HG03139 (cell line): ENCODE results near the gene PFKFB2.
A peak's percentile ranks its signal among the peaks of the same experiment; 100 is the strongest.
"Not testable (repeated sequence)": the region's sequence is repeated elsewhere in the genome, so short reads cannot be mapped to it uniquely, and the experiment has no call there.

Experiments
- ATAC-seq: cut with Tn5 transposase; IDR thresholded peaks from one replicate; pipeline ENCODE4 v1.9.1; 2021; ENCODE audit not compliant: unreplicated experiment

Gene PFKFB2

DNA sequence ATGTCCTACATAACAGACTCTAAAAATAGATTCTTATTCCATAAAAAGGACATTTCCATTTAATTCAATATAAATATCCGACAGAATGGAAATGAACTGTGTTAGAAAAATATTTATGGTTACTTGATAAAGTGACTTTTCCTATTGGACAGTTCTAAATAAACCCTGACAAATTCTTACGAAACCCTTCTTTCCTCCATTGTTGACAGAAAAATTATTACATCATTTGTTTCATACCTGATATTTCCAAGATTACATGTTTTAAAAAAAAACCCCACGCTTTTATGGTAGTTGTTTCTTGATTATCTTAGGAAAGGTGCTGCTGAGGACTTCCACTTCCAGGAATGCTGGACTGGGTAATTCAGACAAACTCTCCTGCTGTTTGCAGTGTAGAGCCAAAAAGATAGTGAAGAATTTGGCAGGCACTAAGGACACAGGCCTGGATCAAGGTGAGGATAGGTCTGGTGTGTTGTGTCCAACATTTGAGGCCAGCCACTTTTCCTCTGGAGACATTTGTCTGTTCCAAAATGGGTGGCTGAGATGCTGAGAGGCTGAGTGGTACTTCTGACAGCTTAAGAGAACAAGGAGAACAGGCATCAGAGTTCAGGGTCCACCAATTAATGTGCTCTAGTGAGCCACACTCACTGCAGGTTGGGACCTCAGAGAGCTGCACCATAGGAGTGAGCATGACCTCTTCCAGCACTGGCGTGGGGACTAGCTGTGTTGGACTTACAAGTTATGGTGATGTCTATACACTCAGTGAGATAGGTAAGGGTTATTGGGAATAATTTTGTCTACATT lies 13.5 kb upstream of the PFKFB2 start:
- no peak for ATAC-seq

- ATAC-seq, result no peak
Observed at GRCh38 chr1:207040181-207040533, 12.9 kb upstream of the PFKFB2 start.

- ATAC-seq, result not testable (repeated sequence)
Observed at GRCh38 chr1:207041397-207041796, 11.7 kb upstream of the PFKFB2 start.

- ATAC-seq, result no peak
Observed at GRCh38 chr1:207045453-207045852, 7.6 kb upstream of the PFKFB2 start.

DNA sequence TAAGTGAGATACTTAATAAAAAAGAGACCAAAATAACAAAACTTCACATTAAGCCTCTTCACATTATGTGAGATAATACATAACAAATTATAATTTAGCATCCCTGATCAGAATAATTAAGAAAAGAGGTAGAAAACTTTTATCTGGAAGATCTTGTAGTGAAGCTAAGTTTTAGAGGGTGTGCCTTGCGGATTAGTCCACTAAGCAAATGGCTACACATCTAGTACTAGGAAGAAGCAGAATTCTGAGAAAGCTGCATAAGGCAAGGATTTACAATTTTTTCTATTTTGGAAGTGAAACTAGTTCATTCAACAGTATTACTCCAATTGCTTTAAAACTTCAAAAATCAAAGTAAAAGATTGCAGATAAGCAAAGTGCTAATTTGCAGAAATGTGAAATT lies 5.6 kb upstream of the PFKFB2 start:
- ATAC-seq, result no peak

- no peak for ATAC-seq
Observed at GRCh38 chr1:207048041-207048440, 5.0 kb upstream of the PFKFB2 start.

- ATAC-seq, result no peak
Observed at GRCh38 chr1:207049054-207049453, 4.0 kb upstream of the PFKFB2 start.

DNA sequence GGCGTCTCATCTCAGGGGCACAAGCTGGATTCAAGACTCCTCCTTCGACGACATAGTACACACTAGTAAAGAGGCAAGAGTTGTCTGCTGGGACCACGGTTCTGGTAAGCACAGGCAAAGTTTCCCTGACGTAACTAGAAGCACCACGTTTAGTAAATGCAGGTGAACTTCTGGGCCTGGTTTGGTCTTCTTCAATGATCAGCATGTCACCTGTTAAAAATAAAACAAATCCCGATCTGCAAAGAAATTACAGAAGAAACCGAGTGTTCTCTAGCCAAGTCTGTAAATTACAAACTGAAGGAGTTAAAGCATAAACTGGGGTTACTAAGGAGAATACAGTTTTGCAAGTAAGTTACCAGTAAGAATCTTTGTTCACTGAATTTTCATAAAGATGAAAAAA lies 3.6 kb upstream of the PFKFB2 start:
- ATAC-seq, result no peak

- no peak for ATAC-seq
Observed at GRCh38 chr1:207049974-207050391, 3.1 kb upstream of the PFKFB2 start.

DNA sequence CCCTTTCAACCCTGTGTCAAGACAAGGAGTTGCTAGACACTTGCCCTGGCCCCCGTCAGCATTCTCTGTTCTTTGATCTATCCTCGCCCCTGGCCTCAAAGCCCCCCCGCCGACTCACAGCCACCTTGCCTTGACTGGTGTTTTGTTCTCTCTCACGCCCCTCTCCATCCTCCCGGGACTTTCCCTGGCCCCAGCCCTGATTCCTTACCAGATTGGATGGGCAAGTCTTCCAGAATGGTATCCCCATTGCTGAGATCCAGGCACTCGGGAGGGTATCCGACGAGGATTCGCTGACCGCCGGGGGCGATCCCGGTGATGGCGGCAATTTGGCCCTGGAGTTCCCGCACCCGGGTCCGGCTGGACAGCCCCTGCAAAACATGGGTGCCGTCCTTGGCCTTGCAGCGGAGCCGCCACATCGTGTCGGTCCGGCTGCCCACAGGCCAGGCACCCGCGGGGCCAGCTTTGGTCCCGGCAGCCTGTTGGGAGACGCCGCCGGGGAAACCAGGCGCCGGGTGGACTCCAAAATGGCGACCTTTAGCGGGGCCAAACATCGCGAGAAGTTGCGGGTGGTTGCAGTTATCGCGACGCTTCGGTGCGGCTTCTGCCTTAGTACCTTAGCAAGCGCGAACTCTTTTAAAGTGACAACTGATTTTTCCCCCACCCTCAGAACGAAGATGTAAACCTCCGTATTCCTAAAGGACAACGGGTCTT lies 2.4 kb upstream of the PFKFB2 start:
- ATAC-seq, result peak; percentile 61

DNA sequence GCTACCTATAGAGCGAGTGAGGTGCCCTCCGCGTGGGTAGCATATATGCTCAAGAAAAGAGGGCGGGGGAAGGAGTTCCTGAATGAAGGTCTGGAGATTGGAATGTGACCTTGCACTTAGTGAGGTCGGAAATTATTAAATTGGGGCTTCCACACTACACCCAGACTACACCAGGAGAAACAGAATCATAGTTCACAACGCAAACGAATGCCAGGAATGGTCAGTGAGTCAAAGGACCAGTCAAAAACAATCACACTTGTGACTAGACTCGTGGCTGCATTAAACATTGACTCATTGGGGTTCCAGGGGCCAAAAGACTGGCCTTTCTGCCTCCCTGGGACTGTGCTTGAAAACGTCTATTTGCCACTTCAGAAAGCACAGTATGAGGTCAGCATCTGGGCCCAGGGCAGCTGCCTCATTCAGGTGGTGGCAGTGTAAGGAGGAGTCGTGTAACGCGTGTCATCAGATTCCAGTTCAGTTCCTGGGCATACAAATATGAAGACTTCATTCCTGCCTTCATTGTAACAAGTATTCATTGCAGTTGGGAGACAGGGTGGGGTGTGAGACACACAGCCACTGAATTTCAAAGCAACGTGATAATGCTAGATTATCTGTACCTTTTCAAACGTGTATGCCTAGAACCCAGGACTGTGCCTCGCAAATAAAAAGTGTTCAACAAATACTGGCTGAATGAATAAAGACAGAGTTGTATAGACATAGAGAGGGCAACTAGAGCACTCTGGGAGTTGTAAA lies 1.7 kb upstream of the PFKFB2 start, which contains the start of gene YOD1:
Gene YOD1, minus strand, starts transcription at position 18 of the 753 bp plus-strand sequence. CDS start 178 bp downstream, outside the sequence.
- no peak for ATAC-seq

DNA sequence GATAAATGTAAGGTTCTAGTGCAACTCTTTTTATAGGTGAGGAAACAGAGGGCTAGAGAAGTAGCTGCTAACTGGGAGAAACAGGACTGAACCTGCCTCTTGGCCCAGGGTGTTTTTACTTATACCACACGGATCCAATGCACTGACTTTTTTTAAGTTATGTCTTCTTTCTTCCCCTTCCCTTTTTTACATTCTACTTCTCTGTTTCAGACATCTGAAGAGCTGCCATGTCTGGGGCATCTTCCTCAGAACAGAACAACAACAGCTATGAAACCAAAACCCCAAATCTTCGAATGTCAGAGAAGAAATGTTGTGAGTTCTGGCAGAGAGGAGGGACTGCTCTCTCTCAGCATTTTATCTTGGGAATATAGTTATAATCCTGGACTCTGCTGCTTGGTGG lies 1.4 kb downstream of the PFKFB2 start:
- no peak for ATAC-seq

- ATAC-seq, result no peak
Observed at GRCh38 chr1:207055386-207056001, 2.4 kb downstream of the PFKFB2 start.

GRCh38 chr1:207056673-207057072 lies 3.6 kb downstream of the PFKFB2 start:
- no peak for ATAC-seq

DNA sequence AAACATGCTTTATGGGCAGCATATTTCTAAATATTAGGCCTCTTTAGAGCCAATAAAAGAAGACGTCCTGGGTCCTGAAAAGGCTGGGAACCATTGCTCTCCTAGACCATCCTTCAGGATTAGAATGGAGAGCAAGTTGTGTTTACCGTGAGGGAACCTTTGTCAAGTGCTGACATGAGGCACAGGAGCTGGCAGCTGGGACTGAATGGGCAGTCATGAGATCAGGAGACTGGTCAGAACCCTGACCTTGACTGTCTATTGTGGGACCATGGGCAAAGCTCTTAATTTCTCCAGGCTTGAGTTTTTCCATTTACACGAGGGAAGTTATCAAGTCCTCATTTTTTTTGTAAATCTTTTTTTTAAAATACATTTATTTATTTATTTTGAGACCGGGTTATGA lies 5.2 kb downstream of the PFKFB2 start:
- no peak for ATAC-seq

- no peak for ATAC-seq
Observed at GRCh38 chr1:207058878-207059867, 6.1 kb downstream of the PFKFB2 start.

DNA sequence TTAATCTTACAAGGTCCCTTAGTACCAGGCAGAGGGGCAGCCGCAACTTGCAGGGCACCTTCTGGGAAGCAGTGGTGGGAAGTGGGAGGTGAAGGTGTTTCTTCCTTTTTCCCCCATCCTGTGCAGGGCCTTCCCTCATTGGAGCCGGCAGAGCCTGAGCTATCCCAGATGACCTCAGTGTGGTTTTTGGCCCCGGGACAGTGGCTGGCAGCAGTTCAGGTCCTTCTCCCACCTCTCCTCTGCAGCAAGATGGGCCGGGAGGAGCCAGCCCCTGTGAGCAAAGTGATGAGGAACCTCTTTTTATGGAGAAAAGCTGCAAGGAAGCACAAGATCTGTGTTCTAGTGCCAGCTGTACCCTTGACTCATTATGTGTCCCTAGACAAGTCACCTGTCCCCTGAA lies 6.8 kb downstream of the PFKFB2 start:
- ATAC-seq, result no peak

GRCh38 chr1:207060596-207060995 lies 7.5 kb downstream of the PFKFB2 start:
- no peak for ATAC-seq

DNA sequence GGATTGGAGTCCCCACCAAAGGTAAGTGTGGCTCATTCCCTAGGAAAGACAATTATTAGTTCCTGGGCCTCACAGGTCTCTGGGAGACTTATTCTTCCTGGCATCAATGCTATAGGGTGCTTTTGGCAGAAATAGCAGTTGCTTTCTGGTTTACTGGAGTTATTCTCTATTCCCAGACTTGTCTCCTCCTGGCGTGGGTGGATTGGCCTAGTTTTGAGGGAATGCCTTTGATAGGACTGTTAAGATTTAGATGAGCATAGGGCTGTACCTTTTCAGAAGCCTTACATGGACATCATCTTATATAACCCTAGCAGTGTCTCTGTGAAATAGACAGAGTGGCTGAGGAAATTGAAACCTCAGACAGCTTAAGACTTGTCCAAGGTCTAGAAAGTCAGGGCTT lies 9.0 kb downstream of the PFKFB2 start:
- ATAC-seq, result no peak

GRCh38 chr1:207063014-207063413 lies 9.9 kb downstream of the PFKFB2 start:
- ATAC-seq, result no peak
